NCI-H2107 treated with DMSO at 0.1 percent for 48 hours (cell line): ENCODE measurements around the gene IFNGR1.
A peak's percentile ranks its signal among the peaks of the same experiment; 100 is the strongest.
"Not testable (repeated sequence)": the region's sequence is repeated elsewhere in the genome, so short reads cannot be mapped to it uniquely, and the experiment has no call there.

ENCODE experiments used
- DNase-seq: peaks from one replicate; lab custom pipeline; 2025; ENCODE audit not compliant: unreplicated experiment; lab: John Stamatoyannopoulos, UW

The IFNGR1 gene

GRCh38 chr6:137236581-137237355 lies 17.6 kb upstream of the IFNGR1 start:
- no peak for DNase-seq

- DNase-seq = no peak
Measured at GRCh38 chr6:137235686-137236085, 16.5 kb upstream of the IFNGR1 start.

- DNase-seq = no peak
Measured at GRCh38 chr6:137233911-137234863, 15.0 kb upstream of the IFNGR1 start.

GRCh38 chr6:137231895-137232294 lies 12.7 kb upstream of the IFNGR1 start:
- no peak for DNase-seq

GRCh38 chr6:137230956-137231555 lies 11.9 kb upstream of the IFNGR1 start:
- DNase-seq = no peak

- no peak for DNase-seq
Measured at GRCh38 chr6:137230547-137230946, 11.4 kb upstream of the IFNGR1 start.

- DNase-seq = no peak
Measured at GRCh38 chr6:137229075-137229759, 10.0 kb upstream of the IFNGR1 start.

GRCh38 chr6:137227871-137228302 lies 8.7 kb upstream of the IFNGR1 start:
- no peak for DNase-seq

- DNase-seq = no peak
Measured at GRCh38 chr6:137226697-137227096, 7.5 kb upstream of the IFNGR1 start.

GRCh38 chr6:137224799-137225198 lies 5.6 kb upstream of the IFNGR1 start:
- no peak for DNase-seq

- no peak for DNase-seq
Measured at GRCh38 chr6:137223370-137224131, 4.4 kb upstream of the IFNGR1 start.

- no peak for DNase-seq
Measured at GRCh38 chr6:137222381-137222780, 3.2 kb upstream of the IFNGR1 start.

GRCh38 chr6:137219664-137220252 lies 573 bp upstream of the IFNGR1 start:
- no peak for DNase-seq

GRCh38 chr6:137218473-137218916 lies 690 bp downstream of the IFNGR1 start:
- peak; percentile 4 for DNase-seq

- no peak for DNase-seq
Measured at GRCh38 chr6:137217801-137218472, 1.2 kb downstream of the IFNGR1 start.

- no peak for DNase-seq
Measured at GRCh38 chr6:137216875-137217553, 2.2 kb downstream of the IFNGR1 start.

- DNase-seq = no peak
Measured at GRCh38 chr6:137216106-137216505, 3.1 kb downstream of the IFNGR1 start.

- DNase-seq = not testable (repeated sequence)
Measured at GRCh38 chr6:137215630-137216029, 3.6 kb downstream of the IFNGR1 start.

GRCh38 chr6:137214931-137215330 lies 4.3 kb downstream of the IFNGR1 start:
- no peak for DNase-seq
